Neural progenitor cell (in vitro differentiated cells): ENCODE data around the gene RGCC. TPM values are rescaled to one million over a fixed set of nuclear protein-coding genes. Genes with fewer than 3 reads are reported as not detected.

Experiments used
- DNase-seq: peaks from one replicate; pipeline ENCODE4 v3.0.0-alpha.2; 2016; ENCODE audit warnings: low spot score
- H2AFZ ChIP-seq: fragments of 200-600 bp; sonication (generic); replicated peaks from 2 replicates; pipeline ENCODE4 v1.6.1; 2016; ENCODE audit warnings: antibody characterized with exemption
- H3F3A ChIP-seq: fragments of 200-600 bp; sonication (generic); 2 replicates; pipeline ENCODE4 v1.6.1; 2016; ENCODE audit warnings: antibody characterized with exemption, low read depth
- H3K27ac ChIP-seq: fragments of 200-600 bp; sonication (generic); 2 replicates; pipeline ENCODE4 v1.5.1; 2016; ENCODE audit warnings: mild to moderate bottlenecking
- H3K27me3 ChIP-seq: fragments of 200-600 bp; sonication (generic); 2 replicates; pipeline ENCODE4 v1.6.1; 2016; ENCODE audit warnings: mild to moderate bottlenecking, moderate library complexity
- H3K36me3 ChIP-seq: fragments of 200-600 bp; sonication (generic); 2 replicates; pipeline ENCODE4 v1.5.1; 2016
- H3K4me1 ChIP-seq: fragments of 200-600 bp; sonication (generic); 2 replicates; pipeline ENCODE4 v1.6.1; 2016; ENCODE audit warnings: mixed run types
- H3K4me2 ChIP-seq: fragments of 200-600 bp; sonication (generic); 2 replicates; pipeline ENCODE4 v1.6.1; 2016
- H3K4me3 ChIP-seq: fragments of 200-600 bp; sonication (generic); 2 replicates; pipeline ENCODE4 v1.5.1; 2016
- H3K79me2 ChIP-seq: fragments of 200-600 bp; sonication (generic); 2 replicates; pipeline ENCODE4 v1.6.1; 2016; ENCODE audit warnings: low read depth
- H3K9ac ChIP-seq: fragments of 200-600 bp; sonication (generic); 2 replicates; pipeline ENCODE4 v1.6.1; 2016
- H3K9me3 ChIP-seq: fragments of 200-600 bp; sonication (generic); 2 replicates; pipeline ENCODE4 v1.5.1; 2016; ENCODE audit warnings: low read depth
- H4K20me1 ChIP-seq: fragments of 200-600 bp; sonication (generic); 2 replicates; pipeline ENCODE4 v1.6.1; 2016; ENCODE audit warnings: low read depth
- H3K27ac Mint-ChIP-seq: 3 replicates; pipeline ENCODE4 v1.8.0; 2021; ENCODE audit warnings: mixed read lengths
- H3K27me3 Mint-ChIP-seq: 2 replicates; pipeline ENCODE4 v1.8.0; 2022; ENCODE audit warnings: low read depth, mild to moderate bottlenecking, inconsistent platforms, moderate library complexity, mixed read lengths; ENCODE audit not compliant: insufficient read depth
- H3K36me3 Mint-ChIP-seq: 3 replicates; pipeline ENCODE4 v1.8.0; 2021; ENCODE audit warnings: mixed read lengths
- H3K4me1 Mint-ChIP-seq: 3 replicates; pipeline ENCODE4 v1.8.0; 2021; ENCODE audit warnings: mixed read lengths
- H3K4me3 Mint-ChIP-seq: 3 replicates; pipeline ENCODE4 v1.8.0; 2021; ENCODE audit warnings: mild to moderate bottlenecking, moderate library complexity, mixed read lengths
- H3K9me3 Mint-ChIP-seq: 3 replicates; pipeline ENCODE4 v1.8.0; 2020; ENCODE audit warnings: mixed read lengths
- EZH2 ChIP-seq: fragments of 200-600 bp; sonication (generic); IDR thresholded peaks from 2 replicates; pipeline ENCODE4 v1.6.1; 2017; ENCODE audit warnings: antibody characterized with exemption, mild to moderate bottlenecking, moderate library complexity
- EZH2phosphoT487 ChIP-seq: fragments of 200-600 bp; sonication (generic); IDR thresholded peaks from 2 replicates; pipeline ENCODE4 v1.6.1; 2017; ENCODE audit warnings: antibody characterized with exemption
- total RNA-seq: library from RNA; depleted of rRNA; stranded (reverse); fragments of >200 nt; gene quantifications from 2 replicates; pipeline ENCODE4 v1.2.3, GENCODE V29; 2015; ENCODE audit warnings: low replicate concordance
- TF ChIP-seq, protein P1 (sequence below): fragments of 200-600 bp; sonication (generic); IDR thresholded peaks from 2 replicates; pipeline ENCODE4 v1.5.1; 2017; ENCODE audit warnings: antibody characterized with exemption, mild to moderate bottlenecking

The RGCC gene
- total RNA-seq, 1 donor from 2014 or later, result not detected

DNA sequence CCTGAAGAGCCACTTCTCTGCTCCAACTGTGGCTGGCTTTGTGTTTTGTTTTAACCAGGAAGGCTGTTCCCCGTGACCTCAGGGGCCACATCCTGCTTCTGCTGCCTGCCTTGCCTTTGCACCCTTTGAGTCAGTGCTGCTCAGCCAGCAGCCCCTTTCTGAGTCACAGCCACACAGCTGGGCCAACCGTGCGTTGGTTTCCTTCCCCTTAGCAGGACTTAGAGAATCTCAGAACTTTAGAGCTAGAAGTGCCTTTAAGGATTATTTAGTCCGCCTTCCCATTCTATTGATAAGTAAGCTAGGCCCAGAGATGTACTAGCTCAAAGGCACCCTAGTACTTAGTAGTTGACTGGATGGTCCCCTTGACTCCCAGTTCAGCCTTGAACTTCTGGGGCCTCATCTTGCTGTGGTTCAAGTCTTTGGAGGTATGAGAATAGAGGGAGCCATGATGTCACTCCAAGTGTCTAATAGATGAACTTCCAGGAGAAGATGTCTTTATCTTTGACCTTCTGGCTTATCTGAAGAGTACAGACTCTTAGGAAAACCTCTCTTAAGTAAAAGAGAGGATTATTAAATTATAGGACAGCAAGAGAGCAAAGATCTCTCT lies 8.0 kb downstream of the RGCC start:
- Histone ChIP-seq H3K27ac (no peak overlapping the region), H3K79me2 (no peaks in the 10 kb centered on the region), H3K36me3 (no peaks in the 10 kb centered on the region), H2AFZ (no peak overlapping the region), H3K4me3 (no peak overlapping the region), H3K9me3 (no peaks in the 10 kb centered on the region), H3K4me2 (no peak overlapping the region), H4K20me1 (no peaks in the 10 kb centered on the region), H3K4me1 (no peaks in the 10 kb centered on the region), H3K27me3 (peaks cover 28% of the 10 kb centered on the region), H3K9ac (no peak overlapping the region), H3F3A (no peaks in the 10 kb centered on the region)
- Mint-ChIP-seq H3K9me3 (no peaks in the 10 kb centered on the region), H3K4me1 (no peaks in the 10 kb centered on the region), H3K27ac (no peak overlapping the region), H3K4me3 (no peak overlapping the region), H3K36me3 (peaks cover 9% of the 10 kb centered on the region), H3K27me3 (peaks cover 4% of the 10 kb centered on the region)
- no peak for TF ChIP-seq EZH2phosphoT487
- no peak for TF ChIP-seq EZH2
- TF ChIP-seq, protein P1, sequence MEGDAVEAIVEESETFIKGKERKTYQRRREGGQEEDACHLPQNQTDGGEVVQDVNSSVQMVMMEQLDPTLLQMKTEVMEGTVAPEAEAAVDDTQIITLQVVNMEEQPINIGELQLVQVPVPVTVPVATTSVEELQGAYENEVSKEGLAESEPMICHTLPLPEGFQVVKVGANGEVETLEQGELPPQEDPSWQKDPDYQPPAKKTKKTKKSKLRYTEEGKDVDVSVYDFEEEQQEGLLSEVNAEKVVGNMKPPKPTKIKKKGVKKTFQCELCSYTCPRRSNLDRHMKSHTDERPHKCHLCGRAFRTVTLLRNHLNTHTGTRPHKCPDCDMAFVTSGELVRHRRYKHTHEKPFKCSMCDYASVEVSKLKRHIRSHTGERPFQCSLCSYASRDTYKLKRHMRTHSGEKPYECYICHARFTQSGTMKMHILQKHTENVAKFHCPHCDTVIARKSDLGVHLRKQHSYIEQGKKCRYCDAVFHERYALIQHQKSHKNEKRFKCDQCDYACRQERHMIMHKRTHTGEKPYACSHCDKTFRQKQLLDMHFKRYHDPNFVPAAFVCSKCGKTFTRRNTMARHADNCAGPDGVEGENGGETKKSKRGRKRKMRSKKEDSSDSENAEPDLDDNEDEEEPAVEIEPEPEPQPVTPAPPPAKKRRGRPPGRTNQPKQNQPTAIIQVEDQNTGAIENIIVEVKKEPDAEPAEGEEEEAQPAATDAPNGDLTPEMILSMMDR, result no peak
- DNase-seq, result no peak

DNA sequence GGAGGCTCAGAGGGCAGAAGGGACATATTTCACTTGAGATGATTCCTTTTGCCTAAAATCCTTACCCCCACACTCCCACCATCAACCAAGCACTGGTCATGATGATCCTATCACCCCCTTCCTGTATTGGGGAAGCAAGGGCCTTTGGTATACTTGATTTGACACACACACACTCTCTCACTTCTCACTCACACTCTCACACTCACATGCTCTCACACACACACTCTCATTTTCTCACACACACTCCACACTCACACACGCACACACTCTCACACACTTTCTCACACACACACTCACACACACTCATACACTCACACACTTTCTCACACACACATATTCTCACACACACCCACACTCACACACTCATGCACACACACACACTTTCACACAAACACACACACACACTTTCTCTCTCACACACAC lies 8.6 kb downstream of the RGCC start:
- H3K27ac ChIP-seq, result no peak overlapping the region
- no peaks in the 10 kb centered on the region for H3K9me3 ChIP-seq
- no peak for DNase-seq
- no peaks in the 10 kb centered on the region for H3K4me1 ChIP-seq
- no peaks in the 10 kb centered on the region for H3K9me3 Mint-ChIP-seq
- no peaks in the 10 kb centered on the region for H4K20me1 ChIP-seq
- TF ChIP-seq EZH2phosphoT487 (no peak), EZH2 (no peak)
- TF ChIP-seq, protein P1, result no peak
- no peak overlapping the region for H3K4me2 ChIP-seq
- no peak overlapping the region for H3K27ac Mint-ChIP-seq
- H3K9ac ChIP-seq, result no peak overlapping the region
- H3K36me3 Mint-ChIP-seq, result peaks cover 9% of the 10 kb centered on the region
- no peaks in the 10 kb centered on the region for H3K4me1 Mint-ChIP-seq
- no peaks in the 10 kb centered on the region for H3K79me2 ChIP-seq
- H3F3A ChIP-seq, result no peaks in the 10 kb centered on the region
- no peak overlapping the region for H3K4me3 Mint-ChIP-seq
- H3K4me3 ChIP-seq, result no peak overlapping the region
- H3K36me3 ChIP-seq, result no peaks in the 10 kb centered on the region
- H2AFZ ChIP-seq, result no peak overlapping the region
- peaks cover 23% of the 10 kb centered on the region for H3K27me3 ChIP-seq
- peaks cover 4% of the 10 kb centered on the region for H3K27me3 Mint-ChIP-seq

DNA sequence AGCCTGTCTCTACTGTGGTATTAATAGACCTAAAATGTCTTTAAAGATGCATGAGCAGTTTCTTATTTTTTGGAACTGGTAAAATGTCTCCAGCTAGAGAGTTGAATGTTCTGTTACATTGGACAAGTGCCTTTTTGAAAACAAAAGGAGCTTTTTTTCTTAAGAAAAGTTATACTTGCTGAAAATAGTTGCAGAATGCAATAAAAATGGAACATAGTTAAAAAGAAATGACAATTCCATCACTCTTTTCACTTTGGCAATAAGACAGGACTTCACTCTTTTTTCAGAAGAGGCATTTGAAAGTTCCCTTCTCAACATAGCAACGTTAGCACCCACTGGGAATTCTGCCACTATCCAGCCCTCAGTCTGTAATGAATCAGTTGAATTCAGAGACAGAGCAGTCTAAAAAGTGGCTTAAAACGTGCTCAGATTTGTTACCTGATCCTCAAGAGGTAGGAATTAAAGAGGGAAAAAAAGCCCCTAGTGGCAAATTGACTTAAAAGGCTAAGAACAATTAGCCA lies 10.1 kb downstream of the RGCC start:
- H2AFZ ChIP-seq, result no peak overlapping the region
- Mint-ChIP-seq H3K27me3 (peaks cover 2% of the 10 kb centered on the region), H3K27ac (no peak overlapping the region), H3K9me3 (no peaks in the 10 kb centered on the region), H3K4me1 (no peaks in the 10 kb centered on the region), H3K4me3 (no peak overlapping the region), H3K36me3 (peaks cover 9% of the 10 kb centered on the region)
- H3K36me3 ChIP-seq, result no peaks in the 10 kb centered on the region
- TF ChIP-seq, protein P1, result peak; percentile 23
- TF ChIP-seq EZH2phosphoT487, result no peak
- H3K27ac ChIP-seq, result no peak overlapping the region
- DNase-seq, result no peak
- H3K27me3 ChIP-seq, result peaks cover 7% of the 10 kb centered on the region
- H3K79me2 ChIP-seq, result no peaks in the 10 kb centered on the region
- no peak overlapping the region for H3K4me2 ChIP-seq
- H3K4me3 ChIP-seq, result no peak overlapping the region
- H4K20me1 ChIP-seq, result no peaks in the 10 kb centered on the region
- no peaks in the 10 kb centered on the region for H3F3A ChIP-seq
- H3K4me1 ChIP-seq, result no peaks in the 10 kb centered on the region
- H3K9ac ChIP-seq, result no peak overlapping the region
- H3K9me3 ChIP-seq, result no peaks in the 10 kb centered on the region
